H9 (cell line): Measurements from ENCODE around the gene FREM1. TPM values are rescaled to one million over a fixed set of nuclear protein-coding genes. Genes with fewer than 3 reads are reported as not detected.
A peak's percentile ranks its signal among the peaks of the same experiment; 100 is the strongest.

Source experiments
- DNase-seq: peaks from one replicate; pipeline ENCODE4 v3.0.0-alpha.2; 2017
- H2AFZ ChIP-seq: one replicate; pipeline ENCODE4 v1.6.1; 2013; ENCODE audit warnings: mild to moderate bottlenecking, low read length, control low read depth, moderate library complexity
- H2AK5ac ChIP-seq: 2 replicates; pipeline ENCODE4 v1.6.1; 2013; ENCODE audit warnings: low read length, control low read depth, mixed read lengths; ENCODE audit not compliant: insufficient read length
- H2BK120ac ChIP-seq: one replicate; pipeline ENCODE4 v1.6.1; 2013; ENCODE audit warnings: low read depth, mild to moderate bottlenecking, low read length, control low read depth, inconsistent platforms; ENCODE audit not compliant: poor library complexity, severe bottlenecking
- H2BK12ac ChIP-seq: 2 replicates; pipeline ENCODE4 v1.6.1; 2013; ENCODE audit warnings: low read length, control low read depth, mixed read lengths, low read depth; ENCODE audit not compliant: insufficient read length
- H2BK15ac ChIP-seq: 2 replicates; pipeline ENCODE4 v1.6.1; 2013; ENCODE audit warnings: low read depth, low read length, control low read depth
- H2BK20ac ChIP-seq: one replicate; pipeline ENCODE4 v1.6.1; 2013; ENCODE audit warnings: low read depth, mild to moderate bottlenecking, low read length, control low read depth, inconsistent platforms; ENCODE audit not compliant: poor library complexity, severe bottlenecking
- H2BK5ac ChIP-seq: 2 replicates; pipeline ENCODE4 v1.6.1; 2013; ENCODE audit warnings: low read length, control low read depth, mixed read lengths; ENCODE audit not compliant: insufficient read length
- H3K14ac ChIP-seq: 2 replicates; pipeline ENCODE4 v1.6.1; 2013; ENCODE audit warnings: low read length, control low read depth; ENCODE audit not compliant: insufficient read depth
- H3K18ac ChIP-seq: 2 replicates; pipeline ENCODE4 v1.6.1; 2013; ENCODE audit warnings: low read depth, mild to moderate bottlenecking, mixed read lengths, low read length, control low read depth; ENCODE audit not compliant: insufficient read length
- H3K23ac ChIP-seq: 2 replicates; pipeline ENCODE4 v1.6.1; 2013; ENCODE audit warnings: low read length, control low read depth, mixed read lengths, low read depth; ENCODE audit not compliant: insufficient read length
- H3K23me2 ChIP-seq: 2 replicates; pipeline ENCODE4 v1.6.1; 2013; ENCODE audit warnings: low read depth, mild to moderate bottlenecking, mixed read lengths, low read length, control low read depth; ENCODE audit not compliant: insufficient read length, poor library complexity, severe bottlenecking
- H3K27ac ChIP-seq: 2 replicates; pipeline ENCODE4 v1.5.1; 2013; ENCODE audit warnings: low read length, control low read depth, mixed read lengths, low read depth; ENCODE audit not compliant: insufficient read length
- H3K27me3 ChIP-seq: 2 replicates; pipeline ENCODE4 v1.6.1; 2013; ENCODE audit warnings: low read length, control low read depth, inconsistent platforms; ENCODE audit not compliant: insufficient read depth
- H3K4ac ChIP-seq: 2 replicates; pipeline ENCODE4 v1.6.1; 2013; ENCODE audit warnings: low read depth, mild to moderate bottlenecking, control low read depth, inconsistent platforms, low read length, moderate library complexity
- H3K4me1 ChIP-seq: 2 replicates; pipeline ENCODE4 v1.6.1; 2013; ENCODE audit warnings: low read length, control low read depth, inconsistent platforms; ENCODE audit not compliant: insufficient read depth
- H3K4me2 ChIP-seq: 2 replicates; pipeline ENCODE4 v1.6.1; 2013; ENCODE audit warnings: low read length, control low read depth, mixed read lengths; ENCODE audit not compliant: insufficient read length, insufficient read depth
- H3K56ac ChIP-seq: 2 replicates; pipeline ENCODE4 v1.6.1; 2013; ENCODE audit warnings: low read depth, mild to moderate bottlenecking, mixed read lengths, low read length, control low read depth; ENCODE audit not compliant: insufficient read length
- H3K79me1 ChIP-seq: 2 replicates; pipeline ENCODE4 v1.6.1; 2013; ENCODE audit warnings: low read depth, mild to moderate bottlenecking, moderate library complexity, low read length, control low read depth, inconsistent platforms; ENCODE audit not compliant: insufficient read depth, poor library complexity, severe bottlenecking
- H3K79me2 ChIP-seq: 2 replicates; pipeline ENCODE4 v1.6.1; 2013; ENCODE audit warnings: low read length, control low read depth, inconsistent platforms; ENCODE audit not compliant: insufficient read depth
- H3K9ac ChIP-seq: 2 replicates; pipeline ENCODE4 v1.6.1; 2013; ENCODE audit warnings: low read length, control low read depth, mixed read lengths; ENCODE audit not compliant: insufficient read length; ENCODE audit errors: extremely low read depth
- H3K9me3 ChIP-seq: one replicate; pipeline ENCODE4 v1.6.1; 2013; ENCODE audit warnings: low read depth, low read length, inconsistent platforms; ENCODE audit not compliant: control insufficient read depth
- H3T11ph ChIP-seq: one replicate; pipeline ENCODE4 v1.6.1; 2013; ENCODE audit warnings: mild to moderate bottlenecking, low read length, control low read depth, inconsistent platforms
- H4K20me1 ChIP-seq: one replicate; pipeline ENCODE4 v1.6.1; 2013; ENCODE audit not compliant: control insufficient read depth, insufficient read length, insufficient read depth
- H4K5ac ChIP-seq: 2 replicates; pipeline ENCODE4 v1.6.1; 2013; ENCODE audit warnings: low read depth, mild to moderate bottlenecking, mixed read lengths, low read length, control low read depth; ENCODE audit not compliant: insufficient read length
- H4K8ac ChIP-seq: replicated peaks from 2 replicates; pipeline ENCODE4 v1.6.1; 2013; ENCODE audit warnings: low read length, control low read depth, mixed read lengths, low read depth; ENCODE audit not compliant: insufficient read length
- H4K91ac ChIP-seq: 2 replicates; pipeline ENCODE4 v1.6.1; 2013; ENCODE audit warnings: low read depth, mild to moderate bottlenecking, moderate library complexity, mixed read lengths, low read length, control low read depth; ENCODE audit not compliant: insufficient read length
- H3K27ac Mint-ChIP-seq, 3 experiments: 2 replicates in 2 of 3; 3 replicates in 1 of 3; pipeline ENCODE4 v1.8.0; 2020 to 2021; ENCODE audit warnings: mixed read lengths in 3 of 3, mild to moderate bottlenecking in 1 of 3, moderate library complexity in 1 of 3
- H3K27me3 Mint-ChIP-seq: 2 replicates; pipeline ENCODE4 v1.8.0; 2021; ENCODE audit warnings: low read depth, mild to moderate bottlenecking, moderate library complexity, mixed read lengths
- H3K36me3 Mint-ChIP-seq, 3 experiments: 2 replicates in 2 of 3; 3 replicates in 1 of 3; pipeline ENCODE4 v1.8.0; 2020 to 2021; ENCODE audit warnings: low read depth in 3 of 3, mixed read lengths in 3 of 3; ENCODE audit not compliant: insufficient read depth in 1 of 3
- H3K4me1 Mint-ChIP-seq, 2 experiments: 2 replicates each; pipeline ENCODE4 v1.8.0; 2020; ENCODE audit warnings: mixed read lengths in 2 of 2
- H3K4me3 Mint-ChIP-seq, 2 experiments: 2 replicates in 1 of 2; 3 replicates in 1 of 2; pipeline ENCODE4 v1.8.0; 2020 to 2021; ENCODE audit warnings: mild to moderate bottlenecking in 2 of 2, mixed read lengths in 2 of 2, moderate library complexity in 1 of 2
- H3K9me3 Mint-ChIP-seq, 2 experiments: 2 replicates in 1 of 2; 3 replicates in 1 of 2; pipeline ENCODE4 v1.8.0; 2020; ENCODE audit warnings: mild to moderate bottlenecking in 2 of 2, mixed read lengths in 2 of 2, moderate library complexity in 1 of 2
- CTCF ChIP-seq: fragments of 200-600 bp; sonication (generic); conservative IDR thresholded peaks from 3 replicates; pipeline ENCODE4 v1.8.0; 2021; ENCODE audit warnings: antibody characterized with exemption, mild to moderate bottlenecking
- WGBS: extraction: QIAGEN DNeasy Blood & Tissue Kit; methylation state at CpG from one replicate; pipeline ENCODE4 v1.1.7; 2013; ENCODE audit warnings: missing lambda C conversion rate, low lambda C conversion rate, mixed read lengths; ENCODE audit not compliant: insufficient read length; ENCODE audit errors: extremely low coverage; 5-methylcytosine and 5-hydroxymethylcytosine counted together
- total RNA-seq: library from RNA; stranded (reverse); gene quantifications from 2 replicates; pipeline ENCODE4 v1.2.1, GENCODE V29; 2021

Gene FREM1
- total RNA-seq, 1 experiment from 2014 or later = 0.44 TPM

- H3K9ac ChIP-seq = no peak overlapping the region
- H3K4me2 ChIP-seq = no peak overlapping the region
- no peak overlapping the region for H2BK15ac ChIP-seq
- H4K20me1 ChIP-seq = no peaks in the 10 kb centered on the region
- H3K56ac ChIP-seq = no peak overlapping the region
- no peak overlapping the region for H2BK12ac ChIP-seq
- H3K36me3 Mint-ChIP-seq = peaks cover 0 to 9% (median 8%) of the 10 kb centered on the region in 3 experiments; a peak in 5 of 7 replicates
- H3K79me2 ChIP-seq = no peaks in the 10 kb centered on the region
- H4K8ac ChIP-seq = no peak overlapping the region
- peaks cover 4 to 6% of the 10 kb centered on the region in 2 experiments; a peak in 2 of 5 replicates for H3K9me3 Mint-ChIP-seq
- no peak for DNase-seq
- H3K4me1 Mint-ChIP-seq = peaks cover 7 to 8% of the 10 kb centered on the region in 2 experiments
- no peak overlapping the region for H2AK5ac ChIP-seq
- no peak overlapping the region for H3K27ac ChIP-seq
- no peak overlapping the region for H3T11ph ChIP-seq
- H3K4me1 ChIP-seq = no peaks in the 10 kb centered on the region
- no peak overlapping the region for H2AFZ ChIP-seq
- no peak overlapping the region for H3K18ac ChIP-seq
- H3K14ac ChIP-seq = no peak overlapping the region
- H3K79me1 ChIP-seq = no peaks in the 10 kb centered on the region
- no peak overlapping the region for H3K4ac ChIP-seq
- no peak overlapping the region for H2BK20ac ChIP-seq
- H4K91ac ChIP-seq = no peak overlapping the region
- peak overlapping the region; percentile 9 to 72 (median 25); a peak in 3 of 7 replicates for H3K27ac Mint-ChIP-seq
- no peak for TF ChIP-seq CTCF
- no peak overlapping the region for H4K5ac ChIP-seq
- no peaks in the 10 kb centered on the region for H3K27me3 Mint-ChIP-seq
- no peak overlapping the region for H3K23ac ChIP-seq
- WGBS = no CpG with 5 or more reads among the region's 12 CpGs
- H2BK120ac ChIP-seq = no peak overlapping the region
- H3K9me3 ChIP-seq = no peaks in the 10 kb centered on the region
- H3K23me2 ChIP-seq = no peaks in the 10 kb centered on the region
- no peak overlapping the region for H3K4me3 Mint-ChIP-seq
- no peaks in the 10 kb centered on the region for H3K27me3 ChIP-seq
- H2BK5ac ChIP-seq = no peak overlapping the region
Observed at GRCh38 chr9:14813336-14814248, 96.6 kb downstream of the FREM1 start.
